ENCODE measurements around the gene MYO7B.

Gene MYO7B

GRCh38 chr2:127681976-127682857 is 146.7 kb downstream of the MYO7B start:
- no peak for DNase-seq (ENCODE audit: low read depth)

- DNase-seq (ENCODE audit: low read depth): no peak
Observed at GRCh38 chr2:127683056-127683455, 147.6 kb downstream of the MYO7B start.

GRCh38 chr2:127683757-127684156 is 148.3 kb downstream of the MYO7B start:
- DNase-seq (ENCODE audit: low read depth): no peak

GRCh38 chr2:127685410-127686080 is 150.1 kb downstream of the MYO7B start:
- no peak for DNase-seq (ENCODE audit: low read depth)

Data from T-helper 22 cell (primary cell).